Measurements from ENCODE around the gene GRIK1.
"Not testable (repeated sequence)": the region's sequence is repeated elsewhere in the genome, so short reads cannot be mapped to it uniquely, and the experiment has no call there.

GRIK1 gene

DNA sequence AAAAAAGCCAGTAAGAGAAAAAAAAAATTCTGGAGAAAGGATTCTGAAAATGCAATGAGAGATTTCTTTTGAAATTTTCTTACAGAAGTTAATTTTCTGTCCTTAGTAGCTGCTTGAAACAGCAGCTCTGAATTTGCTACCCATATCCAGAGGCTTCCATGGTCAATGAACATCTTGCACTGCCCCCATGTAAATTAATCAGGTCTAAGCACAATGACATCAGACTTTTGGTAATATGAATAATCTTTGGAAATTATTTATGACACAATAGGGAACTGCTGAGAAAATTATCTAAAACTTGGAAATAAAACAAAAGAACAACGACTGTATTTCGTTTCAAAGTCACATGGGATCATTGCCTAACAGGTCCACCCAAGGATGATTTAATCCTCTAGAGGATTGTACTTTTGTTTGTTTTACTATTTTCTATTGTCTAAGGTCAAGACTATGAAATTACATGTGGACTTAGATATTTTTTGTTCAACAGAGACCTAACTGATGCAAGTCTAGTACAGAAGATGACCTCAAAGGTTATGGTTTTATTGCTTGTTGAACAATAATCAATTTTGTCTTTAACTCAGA is 328.9 kb downstream of the GRIK1 start:
- no peak for DNase-seq (ENCODE audit: low spot score)

DNA sequence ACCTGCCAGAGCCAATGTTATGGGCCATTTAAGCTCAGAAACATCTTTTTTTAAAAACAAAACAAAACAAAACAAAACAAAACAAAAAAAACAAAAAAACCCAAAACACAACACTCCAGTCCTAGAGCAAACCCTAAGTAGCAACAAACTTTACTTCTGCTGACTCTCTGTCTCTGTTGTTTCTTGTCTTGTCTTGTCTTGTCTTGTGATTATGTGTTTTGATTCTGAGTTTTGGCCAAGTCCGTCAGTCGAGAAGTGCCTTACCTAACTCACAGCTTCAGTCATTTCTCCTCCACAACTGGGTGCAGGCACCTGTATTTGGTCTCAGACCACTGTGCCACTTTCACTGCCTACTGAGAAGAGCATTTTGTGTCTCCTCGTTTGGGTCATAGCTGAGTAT is 333.2 kb downstream of the GRIK1 start:
- no peak for DNase-seq (ENCODE audit: low spot score)

DNA sequence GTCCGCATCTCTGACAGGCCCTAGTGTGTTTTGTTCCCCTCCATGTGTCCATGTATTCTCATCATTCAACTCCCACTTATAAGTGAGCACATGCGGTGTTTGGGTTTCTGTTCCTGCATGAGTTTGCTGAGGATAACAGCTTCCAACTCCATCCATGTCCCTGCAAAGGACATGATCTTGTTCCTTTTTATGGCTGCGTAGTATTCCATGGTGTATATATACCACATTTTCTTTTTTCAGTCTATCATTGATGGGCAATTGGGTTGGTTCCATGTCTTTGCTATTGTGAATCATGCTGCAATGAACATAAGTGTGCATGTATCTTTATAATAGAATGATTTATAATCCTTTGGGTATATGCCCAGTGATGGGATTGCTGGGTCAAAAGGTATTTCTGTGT is 334.6 kb downstream of the GRIK1 start:
- DNase-seq (ENCODE audit: low spot score), result not testable (repeated sequence)

DNA sequence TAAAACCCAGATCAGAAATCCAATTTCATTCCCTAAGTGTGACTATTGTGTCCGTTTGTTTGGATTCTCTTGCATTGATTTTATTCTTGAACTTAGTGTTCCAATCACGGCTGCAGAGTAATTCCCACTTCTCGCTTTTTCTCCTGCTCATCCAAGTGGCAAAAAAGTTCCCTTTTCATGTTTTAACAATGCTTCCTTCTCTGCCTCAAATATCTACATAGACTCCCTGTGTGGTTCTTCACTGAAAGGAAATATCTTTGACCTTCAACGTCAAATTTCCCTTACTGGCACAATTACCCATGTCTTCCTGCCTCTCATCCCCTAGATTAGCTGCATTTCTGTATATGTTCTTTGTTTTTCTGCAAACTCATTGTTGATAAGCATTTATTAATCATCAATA is 335.7 kb downstream of the GRIK1 start:
- DNase-seq (ENCODE audit: low spot score), result no peak

DNA sequence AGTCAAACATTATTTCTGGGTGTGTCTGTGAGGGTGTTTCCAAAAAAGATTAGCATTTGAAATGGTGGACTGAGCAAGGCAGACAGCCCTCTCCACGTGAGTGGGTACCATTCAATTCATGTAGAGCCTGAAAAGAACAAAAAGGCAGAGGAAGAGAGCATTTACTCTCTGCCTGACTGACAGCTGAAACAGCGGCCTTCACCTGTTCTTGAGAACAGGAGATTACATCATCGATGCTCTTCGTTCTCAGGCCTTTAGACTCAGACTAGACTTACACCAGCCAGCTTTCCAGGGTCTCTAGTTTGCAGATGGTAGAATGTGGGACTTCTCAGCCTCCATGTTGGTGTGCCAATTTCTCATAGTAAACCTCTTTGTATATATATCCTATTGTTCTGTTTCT is 338.7 kb downstream of the GRIK1 start:
- no peak for DNase-seq (ENCODE audit: low spot score)

DNA sequence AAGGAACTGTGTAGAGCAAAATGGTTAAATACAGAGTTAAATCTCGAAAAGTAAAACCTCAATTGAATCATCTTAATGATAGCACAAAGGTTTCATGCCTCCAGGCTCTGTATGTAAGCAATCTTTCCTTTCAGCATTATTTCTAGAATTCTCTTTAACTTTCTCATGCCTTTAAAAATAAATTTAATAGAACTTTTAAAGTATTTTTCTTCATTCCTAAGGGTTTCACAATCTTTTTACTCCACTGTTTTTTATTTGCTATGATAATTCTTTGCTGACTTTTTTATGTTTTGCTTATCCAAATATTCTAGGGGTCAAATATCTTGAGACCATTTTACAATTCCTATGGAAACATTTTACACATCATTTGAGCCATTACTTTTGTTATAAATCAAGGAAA is 353.1 kb downstream of the GRIK1 start:
- no peak for DNase-seq (ENCODE audit: low spot score)

DNA sequence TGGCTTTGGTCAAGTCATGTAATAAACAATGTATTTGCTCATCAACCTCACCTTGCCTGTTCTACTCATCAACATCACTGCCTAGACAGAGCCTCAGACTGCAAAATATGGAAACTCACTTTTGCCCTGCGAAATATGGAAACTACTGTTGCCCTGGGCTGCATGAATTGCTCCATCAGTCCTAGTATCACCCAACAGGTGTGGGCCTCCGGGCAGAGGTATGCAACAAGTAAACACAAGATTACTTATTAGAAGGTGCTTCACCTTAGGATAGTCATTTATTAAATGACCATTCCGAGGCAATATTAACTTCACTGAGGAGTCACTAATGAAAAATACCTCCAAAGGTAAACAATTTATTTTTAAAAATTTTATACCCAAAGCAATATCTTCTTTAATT is 354.3 kb downstream of the GRIK1 start:
- no peak for DNase-seq (ENCODE audit: low spot score)

DNA sequence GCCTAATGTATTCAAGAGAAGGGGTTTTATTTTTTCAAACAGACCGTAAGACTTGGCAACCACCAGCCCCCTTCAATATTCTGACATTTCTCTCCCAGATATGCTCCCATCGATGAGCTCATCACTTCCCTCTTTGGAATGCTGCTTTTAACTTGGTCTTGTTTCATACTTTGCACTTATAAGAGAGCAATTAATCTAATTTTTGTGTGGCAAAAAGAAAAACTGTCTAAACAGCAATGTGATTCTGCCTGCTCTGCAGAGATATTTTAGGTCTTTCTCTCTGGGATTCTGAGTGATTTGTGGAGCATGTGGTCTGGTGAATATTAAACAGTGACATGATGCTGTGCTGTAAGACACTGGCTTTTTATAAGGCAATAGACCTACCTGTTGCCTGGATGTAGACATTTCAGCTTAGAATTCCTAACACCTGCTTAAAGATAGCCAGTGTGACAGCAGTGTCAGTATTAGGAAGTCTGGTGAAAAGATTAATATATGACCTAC is 356.3 kb downstream of the GRIK1 start:
- no peak for DNase-seq (ENCODE audit: low spot score)

DNA sequence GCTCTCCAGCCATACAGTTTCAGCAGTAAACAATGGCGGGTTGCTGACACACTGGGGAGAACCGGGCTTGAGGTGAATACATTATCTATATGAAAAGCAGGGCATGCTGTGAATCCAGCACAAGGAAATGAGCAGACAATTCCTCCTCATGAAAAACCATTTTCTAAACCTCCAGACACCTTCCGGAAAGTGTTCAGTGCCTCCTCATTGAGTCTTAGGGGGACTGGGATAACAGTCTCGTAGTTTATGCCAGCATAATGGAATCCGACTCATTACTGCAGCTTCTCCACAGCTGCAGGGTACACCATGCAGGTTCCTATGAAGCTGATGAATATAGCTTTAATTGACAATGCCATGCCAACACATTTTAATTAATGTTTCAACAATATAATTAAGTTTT is 356.9 kb downstream of the GRIK1 start:
- DNase-seq (ENCODE audit: low spot score), result no peak

DNA sequence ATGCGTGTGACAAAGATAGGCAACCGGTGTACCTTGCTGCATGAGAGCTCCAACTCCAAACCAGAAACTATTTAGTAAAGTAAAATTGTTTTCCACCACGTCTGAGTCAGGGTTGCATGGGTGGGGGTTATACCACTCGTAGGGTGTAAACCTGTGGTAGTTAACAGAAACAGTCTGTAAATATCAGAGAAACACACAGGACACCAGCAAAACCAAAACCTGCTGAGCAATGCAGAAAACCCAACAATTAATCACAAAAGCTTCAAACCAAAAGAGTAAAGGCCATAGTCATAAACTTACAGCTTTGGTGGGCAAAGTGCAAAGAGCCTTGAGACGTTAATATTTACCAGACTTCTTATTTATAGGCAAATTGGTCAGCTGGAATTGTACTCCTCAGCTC is 358.4 kb downstream of the GRIK1 start:
- no peak for DNase-seq (ENCODE audit: low spot score)

DNA sequence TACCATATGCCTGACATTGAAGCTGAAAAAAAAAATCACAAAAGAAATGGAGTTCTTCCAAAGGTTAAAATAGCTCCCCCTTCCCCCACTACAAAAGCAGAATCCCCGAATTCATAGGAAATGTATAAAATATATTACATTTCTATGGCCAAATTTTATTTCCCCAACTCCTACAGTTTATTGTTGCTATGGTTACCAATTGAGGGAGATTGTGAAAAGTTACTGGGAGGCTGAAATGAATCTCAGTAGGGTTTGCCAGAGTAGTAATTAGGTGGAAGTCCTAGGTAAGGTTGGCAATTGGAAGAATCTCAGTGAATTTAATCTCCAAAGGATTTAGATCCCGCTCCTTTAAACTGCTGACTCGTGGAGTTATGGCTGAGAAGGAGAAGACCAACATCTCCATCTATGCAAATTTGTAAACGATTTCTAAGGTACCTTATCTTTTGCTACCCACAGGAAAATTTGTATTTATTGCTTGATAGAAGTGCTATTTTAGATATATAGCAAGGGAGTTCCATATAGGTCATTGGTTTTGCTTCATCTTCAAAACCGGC is 359.0 kb downstream of the GRIK1 start:
- DNase-seq (ENCODE audit: low spot score), result no peak

DNA sequence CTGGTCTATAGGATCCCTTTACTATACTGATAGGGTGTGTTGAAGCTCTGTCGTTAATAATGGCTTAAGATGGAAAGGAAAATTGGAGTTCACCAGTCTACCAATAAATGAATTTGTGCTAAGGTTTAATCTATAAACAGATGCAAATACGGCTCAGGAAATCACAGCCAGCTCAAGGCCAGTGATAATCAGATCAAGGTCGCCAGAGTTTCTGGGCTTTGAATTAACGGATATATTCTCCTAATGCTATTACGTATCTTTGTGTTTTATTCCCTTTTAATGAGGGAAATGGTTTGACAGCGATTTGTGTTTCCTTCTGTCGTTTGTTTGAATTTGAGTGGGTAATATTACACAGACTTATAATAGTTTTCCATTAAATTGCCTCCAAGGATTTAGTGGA is 361.5 kb downstream of the GRIK1 start:
- no peak for DNase-seq (ENCODE audit: low spot score)

DNA sequence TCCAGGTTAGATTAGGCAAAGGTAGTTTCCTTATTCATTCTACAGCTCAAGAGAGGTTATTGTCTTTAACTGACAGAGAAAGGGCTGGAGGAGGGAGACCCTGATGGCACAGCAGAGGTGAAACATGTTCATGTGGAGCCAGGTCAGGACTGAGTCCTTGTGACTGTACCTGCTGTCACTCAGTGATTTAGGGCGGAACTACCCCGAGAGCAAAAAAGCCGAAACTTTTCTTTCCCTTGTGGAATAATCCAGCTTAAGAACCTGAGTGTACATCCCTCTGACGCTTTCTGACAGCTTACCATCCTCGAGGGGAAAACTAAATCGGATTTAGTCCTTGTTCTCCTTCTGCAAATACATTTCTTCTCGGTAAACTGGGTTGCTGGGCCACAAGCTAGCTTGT is 367.8 kb downstream of the GRIK1 start:
- DNase-seq (ENCODE audit: low spot score), result no peak

DNA sequence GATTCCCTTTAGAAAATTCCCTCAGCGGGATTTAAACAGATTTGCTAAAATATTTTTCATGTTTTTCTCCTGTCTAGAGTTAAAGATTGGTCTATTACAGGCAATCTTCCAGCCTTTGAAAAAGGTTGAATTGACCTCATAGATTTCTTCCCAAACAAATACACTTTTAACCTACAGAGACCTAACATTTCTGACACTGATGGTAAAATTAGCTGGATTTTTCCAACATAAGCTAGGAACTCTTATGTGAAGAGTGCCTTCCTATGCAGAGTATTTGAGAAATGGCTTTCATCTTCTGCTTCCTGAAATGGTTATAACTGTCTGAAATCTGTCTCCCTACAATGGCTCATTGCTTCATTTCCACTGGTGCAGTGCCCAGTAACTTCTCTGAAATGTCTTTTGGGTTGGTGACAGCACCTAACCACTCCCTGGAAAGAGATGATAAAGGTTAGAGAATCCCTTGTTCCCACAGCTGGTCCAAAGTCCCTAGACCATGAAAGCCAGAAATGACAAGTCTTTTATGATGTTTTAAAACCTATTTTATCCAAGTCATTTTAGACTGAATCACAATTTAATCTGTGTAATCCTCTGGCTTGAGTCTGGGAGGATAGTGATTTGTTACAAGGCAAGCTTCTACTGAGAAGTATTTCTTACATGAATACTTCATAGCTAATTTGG is 371.6 kb downstream of the GRIK1 start:
- no peak for DNase-seq (ENCODE audit: low spot score)

DNA sequence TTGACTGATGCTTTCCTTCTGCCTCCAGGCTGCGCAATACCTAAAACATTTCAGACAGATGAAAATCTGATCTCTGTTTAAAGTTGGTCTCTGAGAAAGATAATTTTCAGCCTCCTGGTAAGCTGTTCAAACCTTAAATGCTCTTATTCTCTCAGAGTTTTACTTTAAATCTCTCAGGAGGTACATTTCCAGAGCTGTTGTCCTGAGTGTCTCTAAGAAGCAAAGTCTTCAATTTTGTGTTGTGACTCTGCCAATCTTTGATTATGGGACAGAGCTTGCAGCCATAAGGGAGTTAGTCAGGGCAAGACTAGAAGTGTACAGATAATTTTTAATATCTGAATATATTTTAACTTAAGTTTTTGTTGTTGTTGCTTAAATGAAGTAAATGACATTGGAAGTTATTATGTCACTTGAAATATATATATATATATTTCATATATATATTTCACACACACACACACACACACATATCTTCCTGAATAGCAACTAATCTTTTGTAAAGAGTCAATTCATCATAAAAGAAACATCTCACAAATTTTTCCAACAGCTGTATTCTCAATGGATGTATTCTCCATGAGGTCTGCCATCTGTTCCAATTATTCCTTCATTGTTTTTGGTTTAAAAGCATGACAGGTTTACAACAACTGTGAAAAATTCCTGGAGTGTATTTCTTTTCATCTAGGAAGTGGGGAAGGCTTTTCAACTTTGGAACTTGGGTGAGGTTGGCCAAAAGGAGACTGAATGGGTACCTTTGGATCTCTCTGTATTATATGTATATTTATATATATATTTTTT is 381.7 kb downstream of the GRIK1 start:
- no peak for DNase-seq (ENCODE audit: low spot score)

DNA sequence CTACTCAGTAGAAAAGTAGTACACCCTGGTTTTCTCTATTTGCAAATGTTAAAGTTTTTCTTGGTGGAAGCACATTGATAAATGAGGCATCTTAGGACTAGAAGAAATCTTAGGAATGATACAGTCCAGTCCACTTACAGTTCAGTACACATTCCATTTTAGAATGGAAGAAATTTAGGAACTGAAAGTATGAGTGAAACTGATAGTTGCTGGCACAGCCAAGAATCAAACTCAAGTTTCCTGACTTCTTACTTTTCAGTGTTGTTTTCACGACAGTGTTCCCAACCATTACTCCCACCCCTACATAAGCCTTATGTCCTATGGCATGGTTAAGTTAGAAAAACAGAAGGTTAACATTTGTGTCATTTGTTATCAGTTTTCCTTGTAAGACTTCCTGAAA is 382.6 kb downstream of the GRIK1 start:
- peak; percentile 9 for DNase-seq (ENCODE audit: low spot score)

DNA sequence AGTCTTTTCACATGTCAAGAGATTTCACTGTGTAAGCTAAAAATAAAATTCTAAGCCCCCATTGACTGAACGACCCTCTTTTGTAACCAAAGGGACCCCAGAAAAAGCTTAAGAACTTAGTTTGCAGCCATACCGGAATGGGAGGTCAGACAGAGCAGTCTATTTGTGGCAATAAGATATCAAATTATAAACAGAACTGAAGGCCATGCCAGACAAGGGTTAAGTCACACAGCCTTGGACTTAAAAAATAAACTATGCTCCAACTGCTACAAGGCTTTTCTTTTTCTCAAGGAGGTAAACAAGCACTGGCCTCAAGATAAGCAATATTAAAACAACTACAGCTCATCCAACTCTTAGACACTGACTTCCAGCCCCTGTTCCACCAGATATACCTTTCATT is 384.2 kb downstream of the GRIK1 start:
- no peak for DNase-seq (ENCODE audit: low spot score)

DNA sequence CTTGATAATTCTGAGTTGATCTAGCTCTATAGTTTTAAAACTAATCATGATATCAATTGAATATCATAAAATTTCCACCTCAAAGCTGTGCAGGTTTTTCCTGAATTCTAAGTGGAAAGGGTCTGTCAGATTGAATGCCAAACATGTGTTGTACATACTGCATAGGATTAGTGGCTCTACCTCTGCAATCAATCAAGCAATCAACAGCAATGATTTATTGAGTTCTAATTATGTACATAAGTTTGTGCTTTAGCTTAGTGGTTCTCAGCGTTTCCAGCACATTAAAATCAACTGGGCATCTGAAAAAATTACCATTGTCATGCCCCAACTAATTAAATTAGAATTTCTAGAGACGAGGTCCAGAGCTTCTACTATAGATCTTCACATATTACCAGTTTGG is 389.6 kb downstream of the GRIK1 start:
- DNase-seq (ENCODE audit: low spot score), result no peak

DNA sequence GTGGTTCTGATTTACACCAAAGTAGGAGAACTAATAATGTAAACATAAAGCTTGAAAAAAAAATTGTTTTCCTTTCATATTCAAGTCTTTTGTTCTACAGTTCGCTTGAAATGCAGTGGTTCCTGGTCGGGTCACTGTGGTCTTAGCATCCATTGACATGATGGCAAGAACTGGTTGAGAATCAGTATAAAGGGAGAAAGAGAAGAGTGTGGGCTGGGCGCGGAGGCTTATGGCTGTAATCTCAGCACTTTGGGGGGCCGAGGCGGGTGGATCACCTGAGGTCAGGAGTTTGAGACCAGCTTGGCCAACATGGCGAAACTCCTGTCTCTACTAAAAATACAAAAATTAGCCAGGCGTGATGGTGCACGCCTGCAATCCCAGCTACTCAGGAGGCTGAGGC is 390.2 kb downstream of the GRIK1 start:
- no peak for DNase-seq (ENCODE audit: low spot score)

DNA sequence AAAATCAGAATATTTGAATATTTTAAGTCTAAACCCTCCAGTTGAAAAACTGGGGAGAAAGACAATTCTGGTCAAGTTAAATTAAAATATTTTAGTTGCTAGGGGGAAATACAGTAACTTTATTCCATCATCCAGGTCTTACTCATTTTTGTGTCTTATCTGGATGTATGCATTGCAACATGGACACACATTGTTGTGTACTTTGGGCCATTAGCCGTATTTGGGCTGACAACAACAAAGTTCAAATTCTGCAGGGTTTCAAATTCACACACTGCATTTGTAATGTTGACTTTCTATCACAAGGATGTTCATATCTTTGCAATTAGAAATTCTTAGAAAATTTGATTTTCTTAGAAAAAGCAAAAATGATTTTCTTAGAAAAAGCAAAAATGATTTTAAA is 391.8 kb downstream of the GRIK1 start:
- no peak for DNase-seq (ENCODE audit: low spot score)

DNA sequence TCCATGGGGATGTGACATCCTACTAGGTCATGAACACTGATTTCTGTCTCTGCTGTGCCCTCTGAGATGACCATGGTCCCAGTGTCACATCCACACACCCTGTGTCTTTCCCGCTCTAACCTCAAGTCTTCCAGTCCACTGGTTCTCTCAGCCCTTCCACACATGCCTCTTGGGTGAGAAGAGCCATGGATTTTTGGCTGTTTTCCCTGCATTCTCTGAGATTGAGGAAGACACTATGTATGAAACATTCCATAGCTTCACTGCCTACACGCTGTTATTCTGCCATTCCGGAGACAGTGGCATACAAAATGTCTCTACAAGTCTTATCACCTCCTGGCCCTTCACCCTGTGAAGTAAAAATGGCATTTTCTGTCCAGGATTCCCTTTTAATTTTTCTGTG is 393.7 kb downstream of the GRIK1 start:
- no peak for DNase-seq (ENCODE audit: low spot score)

DNA sequence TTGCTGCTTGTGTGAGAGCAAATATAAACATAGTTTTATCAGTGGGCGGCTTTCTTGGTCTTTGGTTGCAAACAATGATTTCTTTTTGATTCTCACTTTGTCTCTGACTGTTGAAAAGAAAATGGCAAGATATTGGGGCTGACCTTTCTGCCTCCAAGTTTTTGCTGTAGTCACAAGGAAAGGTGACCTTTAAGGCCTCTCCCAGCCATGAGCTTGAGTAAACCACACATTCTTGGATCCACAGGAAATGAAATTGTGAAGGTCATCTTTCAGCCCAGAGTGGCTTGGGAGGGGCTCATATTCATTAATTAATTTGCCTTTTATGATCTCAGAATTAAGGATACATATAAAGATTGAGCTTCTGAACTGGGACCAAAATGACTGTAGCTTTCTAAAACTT is 399.5 kb downstream of the GRIK1 start:
- DNase-seq (ENCODE audit: low spot score), result no peak

DNA sequence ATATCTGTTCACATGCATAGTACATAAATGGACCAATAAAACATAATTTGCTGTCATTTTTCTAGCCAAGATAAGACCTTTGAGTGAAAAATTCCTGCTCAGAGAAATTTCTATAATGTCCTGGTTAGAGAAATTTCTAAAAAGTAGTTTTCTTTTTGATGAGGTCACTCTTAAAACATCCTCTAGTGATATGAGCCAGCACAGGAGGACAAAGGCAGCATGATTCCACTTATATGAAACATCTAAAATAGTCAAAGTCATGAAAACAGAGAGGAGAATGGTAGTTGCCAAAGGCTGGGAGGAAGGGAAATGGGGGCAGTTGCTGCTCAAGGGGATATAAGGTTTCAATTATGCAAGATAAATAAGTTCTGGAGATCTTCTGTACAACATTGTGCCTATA is 401.7 kb downstream of the GRIK1 start:
- DNase-seq (ENCODE audit: low spot score), result no peak
